ENCODE measurements around the gene CTSD.

CTSD gene

GRCh38 chr11:1782031-1782590 lies 18.4 kb upstream of the CTSD start:
- DNase-seq: no peak

- no peak for DNase-seq
Observed at GRCh38 chr11:1781593-1781975, 17.9 kb upstream of the CTSD start.

- DNase-seq: no peak
Observed at GRCh38 chr11:1780700-1781592, 17.2 kb upstream of the CTSD start.

- DNase-seq: no peak
Observed at GRCh38 chr11:1779806-1780699, 16.3 kb upstream of the CTSD start.

GRCh38 chr11:1779034-1779805 lies 15.5 kb upstream of the CTSD start:
- DNase-seq: no peak

GRCh38 chr11:1778141-1778911 lies 14.6 kb upstream of the CTSD start:
- DNase-seq: no peak

GRCh38 chr11:1777737-1778136 lies 14.0 kb upstream of the CTSD start:
- DNase-seq: no peak

GRCh38 chr11:1776944-1777715 lies 13.4 kb upstream of the CTSD start:
- no peak for DNase-seq

- no peak for DNase-seq
Observed at GRCh38 chr11:1776331-1776851, 12.7 kb upstream of the CTSD start.

- DNase-seq: no peak
Observed at GRCh38 chr11:1774886-1775285, 11.2 kb upstream of the CTSD start.

- DNase-seq: no peak
Observed at GRCh38 chr11:1773994-1774550, 10.3 kb upstream of the CTSD start.

GRCh38 chr11:1773131-1773993 lies 9.6 kb upstream of the CTSD start:
- no peak for DNase-seq

- peak; percentile 81 for DNase-seq
Observed at GRCh38 chr11:1772270-1773130, 8.8 kb upstream of the CTSD start.

- no peak for DNase-seq
Observed at GRCh38 chr11:1771700-1772099, 8.0 kb upstream of the CTSD start.

GRCh38 chr11:1771273-1771672 lies 7.5 kb upstream of the CTSD start:
- DNase-seq: no peak

- DNase-seq: no peak
Observed at GRCh38 chr11:1770528-1770927, 6.8 kb upstream of the CTSD start.

- no peak for DNase-seq
Observed at GRCh38 chr11:1770061-1770460, 6.3 kb upstream of the CTSD start.

- DNase-seq: peak; percentile 55
Observed at GRCh38 chr11:1769304-1769936, 5.7 kb upstream of the CTSD start.

Measured in T1000 (cell line).